BLaER1 treated with 17β-estradiol and CSF1 and Interleukin-3, amounts not matched to agents 10 nM and 100 nM (cell line): ENCODE measurements around the gene ZHX3.

ENCODE experiments used
- H3K27ac ChIP-seq, 11 experiments: shearing (Covaris generic); formaldehyde crosslinking; 2 replicates each; pipeline ENCODE4 v1.8.1; 2022
- H3K27me3 ChIP-seq, 11 experiments: shearing (Covaris generic); formaldehyde crosslinking; 2 replicates each; pipeline ENCODE4 v1.8.1; 2022
- H3K36me3 ChIP-seq, 11 experiments: shearing (Covaris generic); formaldehyde crosslinking; 2 replicates each; pipeline ENCODE4 v1.8.1; 2022
- H3K4me1 ChIP-seq, 10 experiments: shearing (Covaris generic); formaldehyde crosslinking; 2 replicates each; pipeline ENCODE4 v1.8.1; 2022
- H3K4me2 ChIP-seq, 11 experiments: shearing (Covaris generic); formaldehyde crosslinking; 2 replicates each; pipeline ENCODE4 v1.8.1; 2022
- H3K4me3 ChIP-seq, 10 experiments: shearing (Covaris generic); formaldehyde crosslinking; 2 replicates each; pipeline ENCODE4 v1.8.1; 2022
- H3K9ac ChIP-seq, 11 experiments: shearing (Covaris generic); formaldehyde crosslinking; 2 replicates each; pipeline ENCODE4 v1.8.1; 2022
- H3K9me3 ChIP-seq, 11 experiments: shearing (Covaris generic); formaldehyde crosslinking; replicated peaks in 1 of 11; 2 replicates each; pipeline ENCODE4 v1.8.1; 2022
- H4K20me1 ChIP-seq, 11 experiments: shearing (Covaris generic); formaldehyde crosslinking; 2 replicates each; pipeline ENCODE4 v1.8.1; 2022
- Cebpa-rat ChIP-seq, 11 experiments: shearing (Covaris generic); IDR thresholded peaks; 2 replicates each; pipeline ENCODE4 v1.8.1; 2022

Gene ZHX3

DNA sequence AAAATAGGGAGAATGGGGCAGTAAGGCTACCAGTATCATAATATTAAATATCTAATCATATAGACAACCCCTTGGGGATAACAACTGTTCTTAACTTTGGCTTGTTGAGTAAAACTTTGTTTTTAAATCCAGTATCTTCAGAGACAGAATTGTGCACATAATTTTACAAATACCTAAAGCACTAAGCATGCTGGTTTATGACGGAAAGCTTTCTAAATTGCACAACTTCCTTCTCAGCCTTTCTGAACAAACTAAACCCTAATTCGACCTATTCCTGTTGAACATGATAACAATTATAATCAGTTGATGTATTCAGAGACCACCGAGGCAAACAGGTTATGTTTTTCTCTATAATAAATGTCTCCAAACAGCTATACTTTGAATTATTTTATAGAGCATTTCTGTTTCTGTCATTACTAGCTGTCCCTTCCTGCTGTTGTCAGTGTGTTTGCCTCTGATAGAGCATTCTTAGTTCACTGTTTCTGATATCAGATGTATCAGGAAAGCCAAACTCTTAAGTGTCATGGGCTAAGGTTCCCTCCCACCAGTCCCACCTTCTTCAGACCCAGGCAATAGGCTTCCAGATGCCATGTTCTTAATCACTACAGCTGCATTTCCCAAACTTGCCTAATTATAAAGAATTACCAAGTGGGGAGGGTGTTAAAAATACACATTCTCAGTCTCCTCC, 8.7 kb downstream of the ZHX3 start:
- H3K4me3 ChIP-seq, result no peak overlapping the region
- H3K27ac ChIP-seq, result peak overlapping the region in 4 of 11 experiments; percentile 26 to 56 (median 40); a peak in 6 of 22 replicates
- H4K20me1 ChIP-seq, result peaks cover 0 to 4% (median 0%) of the 10 kb centered on the region in 11 experiments; a peak in 1 of 22 replicates
- H3K4me2 ChIP-seq, result peak overlapping the region in 8 of 11 experiments; percentile 0 to 72 (median 50); a peak in 13 of 22 replicates
- no peaks in the 10 kb centered on the region for H3K27me3 ChIP-seq
- H3K4me1 ChIP-seq, result peaks cover 16 to 62% (median 41%) of the 10 kb centered on the region in 10 experiments
- H3K9me3 ChIP-seq, result peaks cover 7 to 20% (median 12%) of the 10 kb centered on the region in 11 experiments; a peak in 17 of 22 replicates
- peaks cover 0 to 12% (median 9%) of the 10 kb centered on the region in 11 experiments; a peak in 13 of 22 replicates for H3K36me3 ChIP-seq
- 0 out of 22 replicates have a peak overlapping the region, but pooled peaks of 1 of the 11 experiments have one; percentile 4 for H3K9ac ChIP-seq
- TF ChIP-seq Cebpa-rat (IDR thresholded peaks at IDR 0.05), result peak in 2 of 11 experiments; percentile 17 to 40; a peak in 1 of 22 replicates

DNA sequence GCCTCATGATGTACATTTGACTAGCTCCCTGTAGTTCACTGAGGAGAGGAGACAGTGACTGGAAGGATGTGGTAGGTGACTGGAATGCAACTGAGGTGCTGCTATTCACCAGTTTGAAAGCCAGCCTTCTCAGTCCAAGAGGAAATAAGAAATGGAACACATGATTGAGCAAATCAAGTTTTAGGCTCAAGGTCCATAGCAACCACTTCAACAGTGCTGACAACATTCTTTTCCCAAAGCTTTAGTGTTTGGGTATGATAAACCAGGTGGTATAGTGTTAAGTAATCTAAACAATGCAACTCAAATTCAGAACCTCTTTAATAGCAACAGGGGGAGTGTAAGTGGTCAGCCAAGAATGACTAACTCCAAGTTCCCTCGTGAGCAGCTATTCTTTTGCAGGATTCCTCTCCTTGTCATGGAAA, 9.2 kb downstream of the ZHX3 start:
- peak overlapping the region in 8 of 11 experiments; percentile 0 to 72 (median 50); a peak in 13 of 22 replicates for H3K4me2 ChIP-seq
- H3K27me3 ChIP-seq, result no peaks in the 10 kb centered on the region
- H3K9me3 ChIP-seq, result peaks cover 7 to 20% (median 12%) of the 10 kb centered on the region in 11 experiments; a peak in 17 of 22 replicates
- H3K9ac ChIP-seq, result no peak overlapping the region
- no peak overlapping the region for H3K4me3 ChIP-seq
- H3K27ac ChIP-seq, result peak overlapping the region in 2 of 11 experiments; percentile 26 to 30; a peak in 2 of 22 replicates
- peaks cover 19 to 67% (median 45%) of the 10 kb centered on the region in 10 experiments for H3K4me1 ChIP-seq
- H4K20me1 ChIP-seq, result peaks cover 0 to 4% (median 0%) of the 10 kb centered on the region in 11 experiments; a peak in 1 of 22 replicates
- TF ChIP-seq Cebpa-rat (IDR thresholded peaks at IDR 0.05), result no peak
- H3K36me3 ChIP-seq, result peaks cover 0 to 12% (median 9%) of the 10 kb centered on the region in 11 experiments; a peak in 13 of 22 replicates

DNA sequence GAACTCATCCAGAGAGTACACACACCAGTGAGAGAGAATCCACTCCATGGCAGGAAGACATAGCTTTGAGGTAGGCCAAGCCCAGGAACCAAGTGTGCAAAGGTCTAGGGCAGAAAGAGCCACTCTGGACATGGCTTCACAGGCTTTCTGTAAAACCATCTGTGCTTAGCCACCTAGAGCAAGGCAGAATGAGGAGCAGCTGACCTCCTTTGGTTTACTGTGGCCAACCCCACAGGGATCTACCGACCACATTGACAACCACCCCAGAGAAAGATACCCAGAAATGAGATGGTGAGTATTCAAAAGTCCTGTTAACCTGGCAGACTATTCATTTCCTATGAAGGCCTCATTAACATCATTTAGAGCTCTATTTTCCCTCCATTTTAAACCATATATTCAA, 10.5 kb downstream of the ZHX3 start:
- H3K4me3 ChIP-seq, result no peak overlapping the region
- TF ChIP-seq Cebpa-rat (IDR thresholded peaks at IDR 0.05), result no peak
- H3K27ac ChIP-seq, result 0 out of 22 replicates have a peak overlapping the region, but pooled peaks of 2 of the 11 experiments have one; percentile 10 to 17
- H3K9ac ChIP-seq, result no peak overlapping the region
- peak overlapping the region in 10 of 11 experiments; percentile 6 to 72 (median 38); a peak in 18 of 22 replicates for H3K4me2 ChIP-seq
- peaks cover 0 to 4% (median 2%) of the 10 kb centered on the region in 11 experiments; a peak in 11 of 22 replicates for H3K36me3 ChIP-seq
- H3K9me3 ChIP-seq, result peaks cover 1 to 18% (median 7%) of the 10 kb centered on the region in 11 experiments; a peak in 17 of 22 replicates
- peaks cover 0 to 4% (median 0%) of the 10 kb centered on the region in 11 experiments; a peak in 1 of 22 replicates for H4K20me1 ChIP-seq
- H3K4me1 ChIP-seq, result peaks cover 19 to 68% (median 45%) of the 10 kb centered on the region in 10 experiments
- no peaks in the 10 kb centered on the region for H3K27me3 ChIP-seq

DNA sequence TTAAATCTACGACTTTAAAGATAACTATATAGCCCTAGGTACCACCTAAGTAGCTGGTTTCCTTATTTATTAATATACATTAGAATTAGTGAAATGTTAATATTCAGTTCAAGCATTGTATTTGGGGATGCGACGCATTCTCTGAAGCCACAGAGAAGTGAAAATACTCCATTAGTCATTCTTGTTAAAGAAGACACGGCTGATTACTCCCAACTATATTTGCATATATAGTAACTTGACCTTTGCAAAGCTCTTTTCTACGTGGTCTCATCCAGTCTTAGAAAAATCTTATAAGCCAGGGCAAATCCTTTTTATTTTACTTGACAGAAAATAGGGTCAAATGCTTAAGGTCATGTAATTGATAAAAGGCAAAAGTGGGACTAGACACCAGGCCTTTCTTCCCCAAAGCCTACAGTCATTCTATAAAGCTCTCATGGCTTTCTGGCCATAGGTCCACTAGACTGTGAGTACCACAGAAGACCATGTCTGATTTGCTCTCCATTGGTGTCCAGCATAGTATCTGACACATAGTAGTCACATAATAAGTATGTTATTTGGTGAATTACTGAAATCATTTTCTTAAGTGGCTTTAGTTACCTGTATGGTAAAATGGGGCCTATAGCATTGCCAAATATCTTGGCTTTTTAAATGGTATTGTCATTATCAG, 11.3 kb downstream of the ZHX3 start:
- no peak overlapping the region for H3K4me3 ChIP-seq
- peaks cover 19 to 70% (median 45%) of the 10 kb centered on the region in 10 experiments for H3K4me1 ChIP-seq
- H4K20me1 ChIP-seq, result peaks cover 0 to 4% (median 0%) of the 10 kb centered on the region in 11 experiments; a peak in 1 of 22 replicates
- no peak for TF ChIP-seq Cebpa-rat (IDR thresholded peaks at IDR 0.05)
- H3K36me3 ChIP-seq, result no peaks in the 10 kb centered on the region
- H3K4me2 ChIP-seq, result peak overlapping the region; percentile 21 to 72 (median 42); a peak in 21 of 22 replicates
- H3K9me3 ChIP-seq, result peaks cover 0 to 16% (median 3%) of the 10 kb centered on the region in 11 experiments; a peak in 7 of 22 replicates
- H3K27ac ChIP-seq, result peak overlapping the region in 2 of 11 experiments; percentile 17 to 24; a peak in 2 of 22 replicates
- H3K27me3 ChIP-seq, result no peaks in the 10 kb centered on the region
- no peak overlapping the region for H3K9ac ChIP-seq

DNA sequence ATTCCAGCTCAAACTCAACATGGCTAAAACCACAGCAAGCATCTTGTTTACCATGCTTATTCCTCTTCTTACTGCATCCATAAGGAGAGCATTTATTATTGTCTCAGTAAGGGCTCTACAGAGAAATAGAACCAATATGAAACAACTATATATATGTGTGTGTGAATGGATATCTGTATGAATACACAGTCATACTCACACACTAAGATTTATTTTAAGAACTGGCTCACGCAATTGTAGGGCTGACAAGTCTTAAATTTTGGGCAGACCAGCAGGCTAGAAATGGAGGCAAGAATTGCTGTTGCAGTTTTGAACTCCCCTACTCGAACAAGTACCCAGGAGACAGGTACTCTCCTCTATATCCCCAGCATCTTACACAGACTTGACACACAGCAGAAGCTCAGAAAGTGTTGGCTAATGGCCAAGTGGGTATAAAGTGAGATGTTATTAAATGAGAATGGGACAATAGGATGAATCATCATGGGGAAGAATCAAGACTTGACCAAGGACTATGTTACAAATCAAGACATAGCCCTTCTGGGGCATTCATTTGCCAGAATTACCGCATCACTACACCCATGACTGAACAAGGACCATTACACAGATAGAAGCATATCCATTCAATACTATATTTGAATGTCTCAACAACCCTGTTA, 13.0 kb downstream of the ZHX3 start:
- Histone ChIP-seq H3K4me2 (peak overlapping the region; percentile 21 to 82 (median 58); a peak in 20 of 22 replicates), H3K4me1 (peaks cover 19 to 70% (median 39%) of the 10 kb centered on the region in 10 experiments), H3K27me3 (no peaks in the 10 kb centered on the region), H3K9me3 (peaks cover 0 to 16% (median 3%) of the 10 kb centered on the region in 11 experiments; a peak in 7 of 22 replicates), H3K4me3 (no peak overlapping the region), H3K27ac (peak overlapping the region in 4 of 11 experiments; percentile 13 to 50 (median 44); a peak in 3 of 22 replicates), H3K9ac (no peak overlapping the region), H3K36me3 (no peaks in the 10 kb centered on the region), H4K20me1 (peaks cover 0 to 4% (median 0%) of the 10 kb centered on the region in 11 experiments; a peak in 1 of 22 replicates)
- no peak for TF ChIP-seq Cebpa-rat (IDR thresholded peaks at IDR 0.05)

DNA sequence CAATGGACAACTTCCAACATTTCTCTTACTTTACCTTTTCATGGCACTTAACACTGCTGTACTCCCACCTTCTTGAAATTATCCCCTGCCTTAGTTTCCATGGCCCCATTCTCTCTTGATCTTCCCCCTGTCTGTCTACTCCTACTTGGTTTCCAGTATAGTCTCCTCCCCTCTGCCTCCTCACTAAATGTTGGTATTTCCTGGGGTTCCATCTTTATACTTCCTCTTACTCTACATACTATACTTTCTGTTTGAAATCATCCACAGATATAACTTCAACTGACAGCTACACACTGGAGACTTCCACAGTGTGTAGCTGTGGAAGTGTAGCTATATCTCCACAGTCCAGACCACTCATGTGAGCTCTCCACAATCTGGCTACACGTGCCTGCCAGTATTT, 13.5 kb downstream of the ZHX3 start:
- Histone ChIP-seq H3K9ac (no peak overlapping the region), H3K4me3 (no peak overlapping the region), H3K4me1 (peaks cover 19 to 64% (median 36%) of the 10 kb centered on the region in 10 experiments), H3K36me3 (no peaks in the 10 kb centered on the region), H3K4me2 (peak overlapping the region; percentile 21 to 82 (median 58); a peak in 20 of 22 replicates), H3K27me3 (no peaks in the 10 kb centered on the region), H3K9me3 (peaks cover 0 to 16% (median 3%) of the 10 kb centered on the region in 11 experiments; a peak in 7 of 22 replicates), H3K27ac (peak overlapping the region in 5 of 11 experiments; percentile 13 to 50 (median 43); a peak in 5 of 22 replicates), H4K20me1 (peaks cover 0 to 4% (median 0%) of the 10 kb centered on the region in 11 experiments; a peak in 1 of 22 replicates)
- no peak for TF ChIP-seq Cebpa-rat (IDR thresholded peaks at IDR 0.05)

DNA sequence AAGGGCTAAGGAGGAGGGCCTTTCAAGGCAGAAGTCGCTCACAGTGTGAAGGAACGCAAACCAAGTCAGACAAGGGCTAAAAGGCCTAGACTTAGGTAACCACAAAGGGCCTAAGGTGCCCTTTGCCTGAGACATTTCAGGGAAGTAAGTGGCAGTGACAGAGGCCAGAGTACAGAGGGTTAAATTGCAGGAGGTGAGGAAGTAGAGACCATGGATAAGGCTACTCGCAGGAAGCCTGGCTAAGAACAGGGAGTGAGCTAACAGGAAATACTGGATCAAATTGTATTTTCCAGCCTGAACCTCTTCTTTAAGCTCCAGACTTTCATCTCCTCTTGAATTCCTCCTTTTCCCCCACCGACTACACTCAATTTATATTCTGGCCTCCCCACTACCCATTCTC, 16.6 kb downstream of the ZHX3 start:
- Histone ChIP-seq H3K4me2 (peak overlapping the region in 3 of 11 experiments; percentile 2 to 28 (median 10); a peak in 3 of 22 replicates), H3K4me3 (no peak overlapping the region), H3K9me3 (peaks cover 0 to 16% (median 3%) of the 10 kb centered on the region in 11 experiments; a peak in 7 of 22 replicates), H4K20me1 (0 out of 22 replicates have a peak, but pooled peaks cover 0 to 7% (median 0%) of the 10 kb centered on the region in 11 experiments), H3K4me1 (peaks cover 7 to 43% (median 12%) of the 10 kb centered on the region in 10 experiments; a peak in 17 of 20 replicates), H3K36me3 (no peaks in the 10 kb centered on the region; a peak in 1 of 22 replicates), H3K27ac (0 out of 22 replicates have a peak overlapping the region, but pooled peaks of 1 of the 11 experiments have one; percentile 7), H3K9ac (no peak overlapping the region), H3K27me3 (no peaks in the 10 kb centered on the region)
- TF ChIP-seq Cebpa-rat (IDR thresholded peaks at IDR 0.05), result no peak
